Fibroblast of peridontal ligament (primary cell): ENCODE results near the gene CRK.

Experiments
- DNase-seq: peaks from one replicate; pipeline ENCODE4 v3.0.0-alpha.2; 2010; ENCODE audit errors: extremely low read depth

CRK gene

DNA sequence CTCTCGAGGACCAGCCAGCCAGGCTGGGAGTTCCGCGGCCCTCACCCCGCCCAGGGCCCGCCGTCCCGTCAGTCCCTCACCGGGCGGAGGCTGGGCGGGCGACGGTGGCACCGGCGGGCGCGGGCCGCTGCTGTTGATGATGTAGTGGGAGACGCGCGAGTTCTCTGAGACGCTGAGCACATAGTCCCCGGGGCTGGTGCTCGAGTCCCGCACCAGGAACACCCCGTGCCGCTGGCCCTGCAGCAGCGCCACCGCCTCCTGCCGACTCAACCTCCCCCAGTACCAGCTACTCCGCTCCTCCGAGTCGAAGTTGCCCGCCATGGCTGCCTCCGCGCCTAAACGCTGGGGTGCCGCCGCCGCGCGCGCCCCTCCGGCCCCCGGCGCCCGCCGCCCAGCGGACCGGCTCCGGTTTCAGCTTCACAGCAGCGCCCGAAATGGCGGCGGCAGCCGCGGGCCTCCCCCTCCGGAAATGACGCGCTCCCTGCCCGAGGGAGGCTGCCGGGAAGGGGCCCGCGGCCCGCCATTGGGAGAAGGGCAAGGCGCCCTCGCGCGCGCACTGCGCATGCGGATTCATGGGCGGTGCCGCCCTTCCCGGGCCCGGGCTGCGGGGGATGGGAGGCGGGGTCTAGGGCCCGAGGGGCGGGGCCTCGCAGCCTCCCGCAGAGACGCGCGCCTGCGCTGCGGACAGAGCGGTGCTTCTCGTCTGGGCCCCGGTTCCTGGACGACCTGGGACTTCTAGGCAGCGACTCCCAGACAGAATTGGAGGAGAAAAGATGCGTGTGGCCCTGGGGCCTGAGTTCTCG lies at the start of gene CRK:
CRK (minus strand) TSS at position 436 of the 803 bp plus-strand sequence; CDS start at position 321, 115 bp downstream.
- peak; percentile 92 for DNase-seq

DNA sequence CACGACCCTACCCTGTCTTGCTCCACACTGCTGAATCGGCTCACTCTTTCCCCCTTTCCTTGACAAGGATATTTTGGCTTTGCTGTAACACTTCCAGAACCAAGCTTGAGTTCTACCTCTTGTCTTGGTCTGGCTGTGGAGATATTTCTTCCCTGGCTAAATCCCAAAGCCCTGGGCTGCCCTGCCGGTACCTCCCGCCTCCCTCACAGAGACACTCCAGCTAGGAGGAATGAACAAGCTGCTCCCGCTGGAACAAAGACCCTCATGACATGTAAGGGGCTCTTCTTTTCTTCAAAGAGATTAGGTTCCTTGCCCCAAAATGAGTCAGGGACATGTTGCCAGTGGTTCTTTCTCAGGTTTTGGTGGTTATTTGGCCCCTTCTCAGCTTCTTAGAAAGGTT lies 49.6 kb upstream of the CRK start:
- no peak for DNase-seq

DNA sequence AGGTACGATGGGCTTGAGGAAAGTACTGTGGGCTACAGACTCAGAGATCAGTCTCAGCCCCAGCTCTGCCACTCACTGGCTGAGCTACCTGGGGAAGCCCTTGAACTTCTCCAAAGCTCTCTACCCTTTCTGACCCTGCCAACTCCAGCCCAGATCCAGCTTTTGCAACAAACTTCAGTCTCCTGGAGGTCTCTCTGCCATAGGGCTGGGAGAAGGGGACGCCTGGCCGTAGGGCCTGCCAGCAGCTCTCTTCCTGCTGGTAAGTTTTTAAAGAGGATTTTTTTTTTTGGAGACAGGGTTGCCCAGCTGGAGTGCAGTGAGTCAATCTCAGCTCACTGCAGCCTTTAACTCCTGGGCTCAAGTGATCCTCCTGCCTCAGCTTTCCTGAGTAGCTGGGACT lies 48.8 kb upstream of the CRK start:
- no peak for DNase-seq

DNA sequence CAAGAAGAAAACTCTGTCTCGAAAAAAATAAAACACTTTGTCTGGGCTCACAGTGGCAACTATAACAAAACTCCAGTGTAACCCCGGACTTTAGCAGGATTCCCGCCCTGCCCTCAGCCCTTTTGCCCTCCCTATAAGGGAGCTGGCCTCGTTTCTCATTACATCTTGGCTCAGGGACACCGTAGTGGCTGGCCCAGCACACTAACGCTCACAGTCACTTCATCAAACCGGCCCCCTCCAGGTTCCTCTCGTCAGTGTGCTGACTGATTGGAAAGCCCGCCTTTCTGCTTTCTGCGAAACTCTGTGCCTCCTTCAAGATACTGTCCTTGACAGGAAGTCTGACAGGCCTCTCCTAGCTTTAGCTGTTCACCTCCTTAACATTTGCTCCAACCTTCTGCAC lies 47.7 kb upstream of the CRK start:
- no peak for DNase-seq

DNA sequence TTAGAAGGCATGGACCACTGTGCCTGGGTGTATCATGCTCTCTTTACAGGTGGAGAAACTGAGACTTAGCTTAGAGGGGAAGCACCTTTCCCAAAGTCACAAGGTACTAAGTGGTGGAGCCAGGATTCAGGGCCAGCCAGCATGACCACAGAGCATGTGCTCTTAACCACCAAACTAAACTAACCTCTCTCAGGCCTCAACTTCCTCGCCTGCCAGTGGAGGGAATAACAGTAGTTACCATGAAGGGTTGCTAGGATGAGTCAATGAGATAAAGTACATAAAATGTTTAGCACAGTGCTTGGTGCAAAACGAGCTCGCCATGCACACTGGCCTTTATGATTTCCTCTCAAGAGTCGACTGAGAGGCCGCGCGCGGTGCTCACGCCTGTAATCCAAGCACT lies 42.8 kb upstream of the CRK start:
- DNase-seq: peak; percentile 69

DNA sequence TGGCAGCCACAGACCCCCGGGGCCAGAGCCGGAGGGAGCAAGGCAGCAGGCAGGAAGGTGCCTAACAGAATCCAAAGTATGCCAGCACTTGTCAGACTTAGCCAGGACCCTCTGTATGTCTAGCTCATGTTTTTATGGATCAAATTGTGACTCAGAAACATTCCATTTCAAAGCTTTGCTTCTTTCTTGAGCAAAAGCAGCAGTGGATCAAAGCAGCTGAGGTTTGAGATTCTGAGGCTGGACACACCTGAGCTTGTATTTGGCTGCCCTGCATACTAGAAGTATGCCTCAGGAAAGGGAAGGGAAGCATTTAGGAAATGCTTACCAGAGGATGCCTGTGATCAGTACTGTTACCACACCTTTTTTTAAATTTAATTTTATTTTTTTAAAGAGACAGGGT lies 42.2 kb upstream of the CRK start:
- no peak for DNase-seq

DNA sequence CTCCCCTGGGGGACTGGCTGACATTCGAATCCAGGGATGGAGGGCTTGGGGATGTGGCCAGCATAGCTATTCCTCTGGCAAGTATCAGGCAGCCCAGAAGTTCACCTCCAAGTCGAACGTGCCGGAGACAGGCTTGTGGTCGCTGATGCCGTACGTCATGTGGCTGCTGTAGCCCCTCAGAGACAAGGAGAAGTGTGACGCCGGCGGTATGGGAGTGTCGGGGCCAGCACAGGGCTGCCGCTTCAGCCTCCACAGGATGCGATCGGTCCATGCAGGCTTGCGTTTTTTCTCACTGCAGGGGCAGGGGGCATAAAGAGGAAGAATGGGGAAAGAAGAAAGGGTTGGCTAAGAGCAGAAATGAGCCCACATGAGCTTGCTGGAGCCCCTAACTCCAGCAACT lies 41.8 kb upstream of the CRK start:
- DNase-seq: no peak

DNA sequence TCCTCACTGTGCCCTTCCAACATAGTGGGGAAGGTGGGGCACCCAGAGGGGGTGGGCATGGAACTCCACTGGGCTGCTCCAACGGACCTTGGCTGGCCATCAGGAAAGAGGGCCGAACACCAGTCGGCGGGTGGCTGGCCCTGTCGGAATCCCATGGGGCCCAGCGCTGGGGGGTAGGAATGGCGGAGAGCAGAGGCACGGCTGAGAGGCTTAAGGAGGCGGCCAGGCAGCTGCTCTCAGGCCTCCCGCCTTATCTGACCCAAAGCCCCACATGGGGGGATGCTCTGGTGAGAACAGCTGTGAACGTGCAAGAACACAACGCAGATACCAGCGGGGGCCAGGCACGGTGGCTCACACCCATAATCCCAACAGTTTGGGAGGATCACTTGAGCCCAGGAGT lies 40.8 kb upstream of the CRK start:
- no peak for DNase-seq

DNA sequence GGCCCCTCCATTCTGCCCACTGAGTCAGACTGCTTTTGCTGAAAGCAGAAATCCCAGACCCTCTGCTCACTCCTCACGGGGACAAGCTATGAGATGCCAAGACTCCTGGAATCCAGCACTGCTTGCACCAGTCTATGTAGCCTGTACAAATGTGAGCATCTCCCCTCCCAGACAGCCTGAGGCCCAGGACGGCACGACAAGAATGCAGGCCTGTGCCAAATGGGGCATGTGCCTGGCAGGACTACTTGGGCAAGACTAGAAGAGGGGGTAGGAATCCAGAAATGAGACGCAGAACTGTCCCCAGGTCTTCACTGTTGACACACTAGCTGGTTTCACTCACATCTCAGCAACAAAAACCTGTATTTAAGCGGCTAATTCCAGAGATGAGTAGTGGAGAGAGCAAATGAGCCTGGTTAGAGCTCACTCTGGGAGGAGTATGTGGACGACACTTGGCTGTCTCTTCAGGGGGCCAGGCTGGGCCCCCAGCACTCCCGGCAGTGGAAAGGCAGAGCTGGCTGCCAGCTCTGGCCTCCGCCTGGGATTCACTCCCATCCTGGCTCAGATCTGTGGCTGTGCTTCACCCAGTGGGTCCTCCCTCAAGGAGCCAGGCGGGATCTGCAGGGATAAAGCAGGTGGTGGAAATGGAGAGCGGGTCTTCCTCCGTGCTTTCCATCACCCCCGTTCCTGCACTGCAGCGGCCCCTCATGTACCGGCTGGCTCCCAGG lies 39.4 kb upstream of the CRK start:
- DNase-seq: peak; percentile 45

DNA sequence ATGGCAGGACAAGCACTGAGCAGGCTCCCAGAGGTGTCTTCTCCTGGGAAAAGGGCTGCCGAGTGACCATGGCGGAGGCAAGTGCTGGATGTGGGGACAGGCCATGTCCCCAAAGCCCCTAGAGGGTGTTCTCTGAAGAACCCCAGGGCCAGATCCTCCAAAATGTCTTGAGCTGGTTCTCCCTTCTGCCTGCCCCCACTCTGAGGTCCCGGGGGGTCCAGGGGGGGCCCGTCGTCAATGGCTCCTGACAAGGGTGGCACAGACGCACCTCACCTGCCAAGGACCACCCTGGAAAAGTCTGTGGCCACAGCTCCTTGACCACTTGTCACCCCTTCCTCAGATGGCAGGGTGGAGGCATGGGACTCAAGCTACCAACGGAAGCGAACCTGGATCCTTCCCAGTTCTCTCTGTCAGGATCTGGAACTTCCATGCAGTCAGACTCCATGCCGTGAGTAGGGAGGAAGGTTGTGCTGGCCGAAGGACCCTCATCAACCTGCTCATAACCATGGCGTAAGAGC lies 38.8 kb upstream of the CRK start:
- DNase-seq: no peak

DNA sequence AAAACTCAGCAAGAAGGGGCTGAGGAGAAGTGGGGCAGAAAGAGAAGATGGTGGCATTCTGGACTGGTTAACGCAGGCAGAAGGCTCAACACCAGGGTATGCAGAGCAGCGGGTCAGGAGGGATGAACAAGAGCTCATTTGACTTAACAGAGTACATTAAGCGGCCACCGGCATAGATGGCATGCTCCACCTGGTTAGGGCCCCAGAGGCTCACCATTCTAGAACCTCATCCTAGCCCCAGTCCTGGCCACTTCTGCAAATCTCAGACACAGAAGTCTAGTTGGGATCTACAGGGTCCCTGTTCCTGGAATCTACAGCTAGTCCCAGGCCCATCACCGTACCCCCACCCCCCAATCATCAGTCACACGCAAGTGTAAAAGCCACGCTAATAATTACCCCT lies 38.2 kb upstream of the CRK start:
- DNase-seq: no peak

DNA sequence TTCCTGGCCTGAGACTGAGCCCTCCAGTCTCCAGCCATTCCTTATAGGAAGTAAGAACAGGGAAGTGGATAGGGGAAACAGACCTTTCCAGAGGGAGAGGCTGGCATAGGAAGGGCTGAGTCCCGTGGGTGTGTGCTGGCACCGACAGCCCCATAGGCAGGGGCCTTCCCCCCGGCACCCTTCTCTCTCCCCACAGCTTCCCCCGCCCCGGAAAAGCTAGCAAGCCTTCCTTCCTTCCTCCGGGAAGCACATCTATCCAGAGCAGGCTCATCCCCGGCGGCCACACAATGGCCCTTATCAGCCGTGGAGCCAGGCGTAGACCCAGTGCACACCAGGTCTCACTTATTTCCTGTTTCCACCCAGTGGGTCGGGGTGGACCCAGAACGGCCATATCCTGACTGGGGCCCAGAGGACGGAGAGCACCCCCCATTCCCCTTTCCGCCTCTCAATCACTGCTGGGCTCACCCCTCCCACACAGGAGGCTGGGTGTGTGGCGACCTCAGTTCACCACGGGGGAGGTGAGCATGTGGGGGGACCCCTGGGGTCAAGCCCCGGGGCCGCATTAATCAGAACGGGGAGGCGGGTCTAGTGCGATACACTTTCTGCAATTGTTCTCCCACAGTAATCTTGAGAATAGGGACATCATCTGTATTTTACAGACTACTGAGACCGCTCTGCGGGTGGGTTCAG lies 37.4 kb upstream of the CRK start:
- no peak for DNase-seq

DNA sequence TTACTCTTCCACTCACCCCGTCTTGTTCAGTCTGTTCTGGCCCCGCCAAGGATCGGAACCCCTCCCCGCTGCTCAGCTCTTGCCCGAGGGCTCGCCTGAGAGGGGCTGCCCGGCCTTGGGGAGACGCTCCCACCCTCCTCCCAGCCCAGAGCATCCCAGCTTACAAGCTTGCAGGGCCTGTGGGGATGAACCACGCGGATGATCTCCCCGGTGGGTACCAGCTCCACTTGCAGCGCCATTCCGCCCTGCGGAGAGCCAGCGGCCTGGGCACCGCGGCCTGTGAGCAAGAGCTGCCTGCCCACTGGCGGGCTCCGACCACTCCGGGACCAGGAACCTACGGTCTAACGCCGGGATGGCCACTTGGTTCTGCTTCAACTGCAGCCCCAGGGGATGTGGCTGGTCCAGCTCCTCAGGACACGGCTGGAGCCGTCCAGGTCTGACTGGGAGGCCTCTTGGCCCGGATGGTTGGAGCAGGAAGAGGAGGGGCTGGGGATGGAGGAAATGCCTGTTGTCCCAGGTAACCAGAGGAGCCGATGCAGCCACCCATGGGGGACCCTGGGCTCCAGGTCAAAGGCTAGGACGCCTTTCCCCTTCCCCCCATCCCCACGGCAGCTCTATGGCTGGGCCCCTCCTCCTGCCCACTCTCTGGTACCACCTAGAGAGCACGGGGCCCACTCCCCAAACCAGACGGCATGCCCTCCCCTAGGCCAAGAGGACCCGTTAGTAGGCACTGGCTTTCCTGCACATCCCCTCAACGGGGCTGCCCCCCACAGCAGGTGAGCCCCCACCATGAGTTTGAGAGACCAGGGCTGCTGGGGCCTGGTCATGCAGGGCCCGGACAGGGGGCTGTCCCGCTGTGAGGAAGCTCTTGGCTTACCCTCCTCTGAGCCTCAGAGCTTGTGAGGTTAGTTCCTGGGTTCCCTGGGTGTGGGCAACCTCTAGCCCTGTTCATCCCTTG lies 36.5 kb upstream of the CRK start, which contains the start of gene MYO1C:
MYO1C (minus strand) TSS at position 438 of the 958 bp plus-strand sequence; CDS start at position 239, 199 bp downstream.
- DNase-seq: no peak

DNA sequence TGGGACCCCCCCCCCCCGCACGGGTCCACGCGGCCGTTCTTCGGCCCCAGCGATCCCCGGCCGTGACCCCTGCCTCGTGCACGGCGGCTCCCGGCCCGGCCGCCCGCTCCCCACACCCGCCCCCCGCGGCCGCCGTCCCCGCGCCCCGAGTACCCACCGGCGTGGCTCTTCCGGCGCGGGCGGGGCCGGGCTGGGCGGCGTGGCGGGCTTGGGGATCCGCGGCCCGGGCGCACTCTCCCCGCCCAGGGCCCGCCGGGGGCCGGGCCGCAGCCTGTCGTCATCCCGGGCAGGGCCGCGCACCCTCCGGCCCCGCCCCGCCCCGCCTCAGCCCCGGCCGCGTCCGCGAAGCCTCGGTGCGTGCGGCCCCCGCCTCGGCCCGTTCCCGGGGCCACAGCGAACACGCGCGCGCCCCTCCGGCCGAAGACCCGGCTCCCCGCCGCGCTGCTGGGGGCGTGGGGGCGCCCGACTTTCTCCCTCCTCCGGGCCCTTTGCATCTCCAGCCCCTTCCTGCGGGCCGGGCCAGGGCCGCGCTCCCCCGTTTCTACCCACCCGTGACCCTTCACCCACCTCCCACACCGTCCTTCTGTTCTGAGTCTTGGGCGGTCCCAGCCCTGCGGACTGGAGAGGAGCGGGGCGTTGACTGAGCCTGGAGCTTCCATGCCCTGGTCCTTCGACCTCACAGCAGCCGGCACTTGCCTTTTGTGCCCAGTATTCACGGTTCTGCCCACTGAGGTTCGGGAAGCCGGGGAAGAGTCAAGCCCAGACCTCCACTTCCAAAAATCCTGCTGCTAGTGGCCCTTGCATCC lies 35.6 kb upstream of the CRK start:
- DNase-seq: peak; percentile 29

DNA sequence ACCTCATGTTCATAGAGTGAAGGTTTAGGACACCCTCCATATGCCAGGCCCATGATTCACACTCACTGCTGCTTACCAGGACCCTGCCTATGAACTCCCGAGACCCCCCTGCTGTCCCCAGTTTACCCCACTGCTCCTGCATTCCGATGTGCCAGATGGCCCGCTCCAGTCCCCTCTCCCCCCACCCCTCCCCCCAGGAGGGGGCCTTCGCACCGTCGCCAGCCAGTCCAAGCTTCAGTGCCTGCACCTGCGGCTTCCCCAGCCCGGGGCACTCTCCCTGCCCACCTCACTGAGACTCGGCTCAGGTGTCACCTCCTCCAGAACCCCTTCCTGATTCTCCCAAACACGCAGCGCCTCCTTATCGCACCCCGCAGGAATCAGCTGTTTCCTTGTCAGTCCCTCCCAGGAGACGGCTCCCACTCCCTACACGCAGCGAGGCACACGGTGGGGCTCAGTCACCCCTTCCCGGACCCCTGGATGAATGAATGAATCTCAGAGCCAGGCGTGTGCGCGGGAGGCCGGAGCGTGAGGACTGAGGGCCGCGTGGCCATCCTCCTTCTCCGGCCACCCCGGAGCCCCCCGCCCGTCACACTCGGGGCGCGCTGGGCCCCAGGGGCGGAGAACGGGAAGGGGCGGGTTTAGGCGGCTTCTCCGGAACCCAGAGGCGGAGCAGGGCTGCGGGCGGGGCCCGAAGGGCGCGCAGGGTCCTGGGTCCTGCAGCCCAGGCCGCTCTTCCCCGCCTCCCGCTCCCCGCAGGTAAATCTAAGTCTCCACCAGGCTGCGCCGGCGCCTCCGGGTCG lies 34.8 kb upstream of the CRK start:
- DNase-seq: no peak

DNA sequence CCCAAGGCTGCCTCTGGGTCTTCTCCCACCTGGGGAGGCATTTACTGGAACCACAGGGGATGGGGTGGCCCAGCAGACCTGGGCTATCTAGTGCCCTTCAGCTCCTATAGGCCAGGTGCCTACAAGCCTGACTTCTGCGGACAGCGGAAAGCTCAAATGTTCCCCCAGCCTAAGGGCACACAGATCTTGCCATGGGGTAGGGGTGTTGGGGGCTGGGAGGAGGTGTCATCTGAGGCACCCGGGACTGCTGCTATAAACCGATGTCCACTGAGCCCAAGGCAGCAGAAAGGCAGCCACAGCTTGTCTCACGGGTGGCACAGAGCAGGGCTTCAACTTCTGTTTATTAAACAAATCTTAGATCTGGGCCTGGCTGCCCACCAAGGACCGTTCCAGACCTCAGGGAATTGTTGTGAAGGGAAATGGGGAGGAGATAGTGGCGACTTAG lies 32.8 kb upstream of the CRK start:
- DNase-seq: no peak

DNA sequence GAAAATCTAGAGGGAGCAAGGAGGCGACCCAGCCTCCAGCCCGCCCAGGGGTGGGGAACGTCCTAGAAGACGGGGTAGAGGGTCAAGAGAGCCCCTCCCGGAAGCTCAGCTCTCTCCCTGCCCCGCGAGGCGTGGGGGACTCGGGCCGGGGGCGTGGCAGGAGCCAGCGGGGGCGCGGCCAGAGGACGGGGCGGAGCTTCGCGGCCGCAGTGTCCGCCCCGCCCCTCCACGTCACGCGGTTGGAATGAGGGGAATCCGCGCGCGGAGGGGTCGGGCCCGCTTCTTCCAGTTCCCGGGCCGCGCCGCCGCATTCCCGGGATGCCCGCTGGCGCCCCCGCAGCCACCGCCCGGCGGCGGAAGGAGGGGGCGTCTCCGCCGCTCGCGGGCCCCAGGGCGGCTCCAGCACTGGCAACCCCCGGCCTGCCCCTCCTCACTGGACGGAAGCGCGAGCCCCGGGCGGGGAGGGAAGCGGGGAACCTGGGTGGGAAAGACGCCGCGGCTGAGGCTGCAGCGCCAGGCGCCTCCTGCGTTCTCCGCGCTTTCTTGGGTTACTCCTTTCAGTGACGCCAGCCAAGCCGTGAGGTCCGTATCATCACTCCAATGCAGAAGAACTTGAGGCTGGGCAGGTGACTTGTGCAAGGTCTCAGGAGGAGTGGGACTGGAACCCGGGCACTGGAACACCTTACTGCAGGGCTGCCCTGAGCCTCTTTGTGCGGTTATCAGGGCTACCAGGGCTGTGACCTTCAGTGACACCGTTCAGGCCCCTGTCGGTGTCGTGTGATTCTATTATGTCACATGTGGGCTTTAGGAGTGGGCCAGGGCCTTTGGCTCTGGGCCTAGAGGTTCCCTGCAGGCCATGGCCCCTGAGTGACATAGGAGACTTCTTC lies 32.1 kb upstream of the CRK start:
- DNase-seq: peak; percentile 78
